CD4-positive, alpha-beta T cell treated with Interferon gamma for 1 hour (primary cell): Measurements from ENCODE around the gene ASAP2.

Experiments used
- DNase-seq: peaks from one replicate; pipeline ENCODE4 v3.0.0-alpha.2; 2020

ASAP2 gene

GRCh38 chr2:9359463-9359862 lies 152.9 kb downstream of the ASAP2 start:
- no peak for DNase-seq

- DNase-seq, result no peak
These were observed 153.5 kb downstream of the ASAP2 start for GRCh38 chr2:9360110-9360509.

- DNase-seq, result no peak
These were observed 154.1 kb downstream of the ASAP2 start for GRCh38 chr2:9360701-9361100.

- DNase-seq, result no peak
These were observed 157.8 kb downstream of the ASAP2 start for GRCh38 chr2:9364373-9364772.

- no peak for DNase-seq
These were observed 158.3 kb downstream of the ASAP2 start for GRCh38 chr2:9364791-9365497.

- no peak for DNase-seq
These were observed 158.9 kb downstream of the ASAP2 start for GRCh38 chr2:9365498-9366019.

- DNase-seq, result no peak
These were observed 159.4 kb downstream of the ASAP2 start for GRCh38 chr2:9366026-9366425.

GRCh38 chr2:9370746-9371145 lies 164.1 kb downstream of the ASAP2 start:
- no peak for DNase-seq

- DNase-seq, result no peak
These were observed 166.4 kb downstream of the ASAP2 start for GRCh38 chr2:9373047-9373446.

- no peak for DNase-seq
These were observed 166.9 kb downstream of the ASAP2 start for GRCh38 chr2:9373476-9373875.

GRCh38 chr2:9374071-9374730 lies 167.6 kb downstream of the ASAP2 start:
- no peak for DNase-seq

- DNase-seq, result no peak
These were observed 169.3 kb downstream of the ASAP2 start for GRCh38 chr2:9375857-9376428.

GRCh38 chr2:9377461-9378097 lies 171.0 kb downstream of the ASAP2 start:
- DNase-seq, result no peak

- no peak for DNase-seq
These were observed 172.1 kb downstream of the ASAP2 start for GRCh38 chr2:9378433-9379390.

- no peak for DNase-seq
These were observed 172.8 kb downstream of the ASAP2 start for GRCh38 chr2:9379391-9379755.

GRCh38 chr2:9380702-9381628 lies 174.4 kb downstream of the ASAP2 start:
- no peak for DNase-seq

GRCh38 chr2:9382604-9383235 lies 176.1 kb downstream of the ASAP2 start:
- DNase-seq, result no peak

GRCh38 chr2:9384521-9384920 lies 177.9 kb downstream of the ASAP2 start:
- no peak for DNase-seq

GRCh38 chr2:9385841-9386240 lies 179.2 kb downstream of the ASAP2 start:
- no peak for DNase-seq

- no peak for DNase-seq
These were observed 181.6 kb downstream of the ASAP2 start for GRCh38 chr2:9388199-9388681.
